ENCODE measurements around the gene DCDC2B.

GRCh38 chr1:32220746-32221580 lies 12.1 kb downstream of the DCDC2B start:
- no peak for TF ChIP-seq CTCF (conservative IDR thresholded peaks at IDR 0.05; ENCODE audit: low read depth in 2 of 2)
- no peak for TF ChIP-seq EZH2phosphoT487 (IDR thresholded peaks at IDR 0.05; ENCODE audit: unreplicated experiment)

Measured in GM23338 (cell line).